Transverse colon (tissue), 4 donors: ENCODE measurements around the gene CTDNEP1. TPM values are rescaled to one million over a fixed set of nuclear protein-coding genes. Genes with fewer than 3 reads are reported as not detected.

Experiments used
- DNase-seq: peaks from one replicate; pipeline ENCODE4 v3.0.0-alpha.2; 2019
- H3K27ac ChIP-seq, 4 donors: fragments of 200-600 bp; sonication (generic); 2 replicates each; pipeline ENCODE4 v1.5.1; 2016 to 2018; ENCODE audit warnings: inconsistent platforms in 4 of 4
- H3K27me3 ChIP-seq: fragments of 200-600 bp; sonication (generic); 2 replicates; pipeline ENCODE4 v1.5.1; 2017; ENCODE audit warnings: inconsistent platforms
- H3K36me3 ChIP-seq, 4 donors: fragments of 200-600 bp; sonication (generic); 2 replicates each; pipeline ENCODE4 v1.5.1; 2017 to 2019; ENCODE audit warnings: inconsistent platforms in 4 of 4
- H3K4me1 ChIP-seq, 4 donors: fragments of 200-600 bp; sonication (generic); 2 replicates each; pipeline ENCODE4 v1.5.1; 2017 to 2020; ENCODE audit warnings: inconsistent platforms in 4 of 4
- H3K4me3 ChIP-seq, 4 donors: fragments of 200-600 bp; sonication (generic); 1 replicate in 1 of 4; 2 replicates in 3 of 4; pipeline versions ENCODE4 v1.5.1 to v1.6.1; 2017 to 2019; ENCODE audit warnings: inconsistent platforms in 4 of 4
- H3K9me3 ChIP-seq, 2 donors: fragments of 200-600 bp; sonication (generic); 2 replicates each; pipeline ENCODE4 v1.5.1; 2017 to 2019; ENCODE audit warnings: inconsistent platforms in 2 of 2
- EP300 ChIP-seq: sonication (generic); formaldehyde crosslinking; IDR thresholded peaks from one replicate; pipeline ENCODE4 v1.6.1; 2017; ENCODE audit warnings: antibody characterized with exemption, low read depth
- POLR2A ChIP-seq: fragments of 450-650 bp; IDR thresholded peaks from one replicate; pipeline ENCODE4 v1.6.1; 2016; ENCODE audit warnings: antibody characterized with exemption, mild to moderate bottlenecking, moderate library complexity
- POLR2AphosphoS5 ChIP-seq, 3 donors: sonication (generic); formaldehyde crosslinking; IDR thresholded peaks; one replicate each; pipeline ENCODE4 v1.6.1; 2016; ENCODE audit warnings: antibody characterized with exemption in 3 of 3
- WGBS, 2 donors: methylation state at CpG; one replicate each; pipeline ENCODE4 v1.1.5; 2018; ENCODE audit warnings: low coverage in 1 of 2; 5-methylcytosine and 5-hydroxymethylcytosine counted together
- in situ Hi-C, 4 donors: fragments of 200-750 bp; cut with MboI; loops; one replicate each; pipeline versions ENCODE4 v1.15.0 to v1.15.1; 2017; ENCODE audit warnings: low sequenced_read_pairs in 3 of 4, low pct_ligation_motif_present in 1 of 4, low pct_unique_long_range_greater_than_20kb in 1 of 4
- intact Hi-C: fragments of 100-400 bp; cut with DNase I; formaldehyde crosslinking; loops from one replicate; pipeline ENCODE4 v1.15.1; 2023; ENCODE audit warnings: low total_unique reads
- total RNA-seq, 4 donors: library from RNA; depleted of rRNA; stranded (reverse); fragments of >200 nt; gene quantifications; one replicate each; pipeline ENCODE4 v1.1.0, GENCODE V29; 2016
- TF ChIP-seq, protein P1 (sequence below), 5 experiments: fragments of 200-600 bp in 3 of 5; fragments of 450-650 bp in 2 of 5; sonication (generic) in 3 of 5; IDR thresholded peaks; 1 replicate in 2 of 5; 2 replicates in 3 of 5; pipeline ENCODE4 v1.5.1; 2016 to 2017; ENCODE audit warnings: antibody characterized with exemption in 5 of 5, inconsistent platforms in 3 of 5, mild to moderate bottlenecking in 2 of 5, moderate library complexity in 1 of 5

Gene CTDNEP1
- total RNA-seq, 4 donors from 2014 or later: 52.3 to 113 (median 60.4) TPM

DNA sequence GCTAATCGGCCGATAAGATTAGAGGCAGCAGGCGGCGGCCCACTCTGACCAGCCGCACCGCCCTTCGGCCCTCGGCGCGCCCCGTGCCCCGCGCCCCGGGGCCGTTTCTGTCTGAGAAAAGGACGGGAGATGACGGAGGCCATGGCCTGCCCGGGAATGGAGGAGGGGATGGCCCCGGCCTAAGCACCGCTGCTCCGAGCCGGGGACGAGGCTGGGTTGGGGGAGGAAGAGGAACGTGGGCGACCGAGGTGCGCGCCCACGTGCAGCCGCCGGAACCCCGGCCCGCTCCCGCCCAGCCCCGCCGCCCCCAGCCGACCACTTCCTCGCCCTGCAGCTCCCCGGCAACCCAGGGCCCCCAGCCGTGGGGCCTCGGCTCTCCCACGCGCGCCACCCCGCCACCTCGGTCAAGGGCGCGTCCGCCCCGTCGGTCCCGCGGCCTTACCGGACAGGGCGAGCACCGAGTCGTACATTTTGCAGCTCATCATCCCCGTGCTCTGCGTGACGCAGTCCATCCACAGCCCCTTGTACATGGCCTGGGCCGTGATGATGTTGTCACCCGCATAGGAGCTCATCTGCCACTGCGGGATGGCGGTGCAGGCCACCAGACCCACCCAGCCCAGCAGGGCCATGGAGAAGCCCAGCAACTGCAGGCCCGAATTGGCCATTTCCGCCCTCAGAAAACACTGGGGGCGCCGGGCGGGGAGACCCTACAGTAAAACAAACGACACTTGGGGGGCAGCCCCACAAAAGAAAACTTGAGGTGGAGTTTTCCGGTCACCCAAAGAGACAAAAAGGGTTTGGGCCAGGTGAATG, 10.1 kb upstream of the CTDNEP1 start:
- in situ Hi-C loops: no loop called here
- H3K27me3 ChIP-seq: peaks cover 42% of the 10 kb centered on the region

DNA sequence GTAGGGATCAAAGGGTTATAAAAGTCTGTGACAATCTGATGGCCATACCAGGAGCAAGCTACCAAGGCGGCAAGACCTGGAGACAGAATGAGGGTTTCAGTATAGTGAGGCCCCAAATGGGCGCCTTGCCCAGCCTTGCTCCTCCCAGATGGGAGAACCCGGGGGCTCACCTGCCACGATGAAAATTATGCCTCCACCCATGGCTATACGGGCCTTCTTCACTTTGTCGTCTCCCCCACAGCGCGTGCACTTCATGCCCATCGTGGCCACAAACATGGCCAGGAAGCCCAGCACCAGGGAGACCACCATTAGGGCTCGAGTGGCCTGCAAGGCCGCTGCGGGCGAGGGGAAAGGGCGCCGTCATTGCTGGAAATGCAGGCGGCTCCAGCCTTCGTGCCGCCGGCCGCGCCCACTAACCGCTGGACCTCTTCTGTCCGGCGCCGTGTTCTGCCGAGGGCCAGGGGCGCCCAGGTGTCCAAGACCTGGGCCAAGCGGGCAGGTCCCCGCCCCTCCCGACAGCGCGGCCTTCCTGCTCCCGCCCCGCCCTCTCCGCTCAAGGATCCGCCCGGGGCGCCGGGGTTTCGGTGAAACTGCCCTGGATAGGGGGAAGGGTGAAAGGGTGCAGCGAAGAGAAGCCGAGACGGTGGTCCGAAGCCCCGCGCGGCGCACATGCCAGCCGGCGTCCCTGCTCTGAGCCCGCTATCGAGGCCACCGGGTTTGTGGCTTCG, 9.3 kb upstream of the CTDNEP1 start:
- DNase-seq: peak; percentile 84
- Histone ChIP-seq H3K4me1 (peaks cover 0 to 66% (median 36%) of the 10 kb centered on the region in 4 donors), H3K27me3 (peaks cover 42% of the 10 kb centered on the region), H3K9me3 (no peaks in the 10 kb centered on the region), H3K4me3 (peak overlapping the region; percentile 43 to 72 (median 53)), H3K27ac (peak overlapping the region; percentile 88 to 96 (median 94)), H3K36me3 (peaks cover 0 to 6% (median 0%) of the 10 kb centered on the region in 4 donors)
- intact Hi-C loops (no loop called here), in situ Hi-C loops (no loop called here)
- 8 to 30% methylated on average over 2 to 36 of the region's 54 CpGs for WGBS, 2 donors
- peak; percentile 64 for TF ChIP-seq POLR2A
- TF ChIP-seq, protein P1, sequence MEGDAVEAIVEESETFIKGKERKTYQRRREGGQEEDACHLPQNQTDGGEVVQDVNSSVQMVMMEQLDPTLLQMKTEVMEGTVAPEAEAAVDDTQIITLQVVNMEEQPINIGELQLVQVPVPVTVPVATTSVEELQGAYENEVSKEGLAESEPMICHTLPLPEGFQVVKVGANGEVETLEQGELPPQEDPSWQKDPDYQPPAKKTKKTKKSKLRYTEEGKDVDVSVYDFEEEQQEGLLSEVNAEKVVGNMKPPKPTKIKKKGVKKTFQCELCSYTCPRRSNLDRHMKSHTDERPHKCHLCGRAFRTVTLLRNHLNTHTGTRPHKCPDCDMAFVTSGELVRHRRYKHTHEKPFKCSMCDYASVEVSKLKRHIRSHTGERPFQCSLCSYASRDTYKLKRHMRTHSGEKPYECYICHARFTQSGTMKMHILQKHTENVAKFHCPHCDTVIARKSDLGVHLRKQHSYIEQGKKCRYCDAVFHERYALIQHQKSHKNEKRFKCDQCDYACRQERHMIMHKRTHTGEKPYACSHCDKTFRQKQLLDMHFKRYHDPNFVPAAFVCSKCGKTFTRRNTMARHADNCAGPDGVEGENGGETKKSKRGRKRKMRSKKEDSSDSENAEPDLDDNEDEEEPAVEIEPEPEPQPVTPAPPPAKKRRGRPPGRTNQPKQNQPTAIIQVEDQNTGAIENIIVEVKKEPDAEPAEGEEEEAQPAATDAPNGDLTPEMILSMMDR (IDR thresholded peaks at IDR 0.05): no peak
- peak; percentile 34 to 89 (median 70) for TF ChIP-seq POLR2AphosphoS5 (IDR thresholded peaks at IDR 0.05)
- no peak for TF ChIP-seq EP300

More for the DNA sequence above, 10.1 kb upstream of the CTDNEP1 start:
- intact Hi-C loops: no loop called here
- peak overlapping the region; percentile 43 to 72 (median 53) for H3K4me3 ChIP-seq
- peak overlapping the region; percentile 88 to 96 (median 94) for H3K27ac ChIP-seq
- no peaks in the 10 kb centered on the region for H3K36me3 ChIP-seq
- H3K9me3 ChIP-seq: no peaks in the 10 kb centered on the region
- TF ChIP-seq, protein P1 (IDR thresholded peaks at IDR 0.05): no peak
- TF ChIP-seq POLR2AphosphoS5 (IDR thresholded peaks at IDR 0.05) (peak in 1 of 3 donors; percentile 40), EP300 (no peak)
- H3K4me1 ChIP-seq: peaks cover 0 to 71% (median 36%) of the 10 kb centered on the region in 4 donors
- DNase-seq: no peak
- WGBS, 2 donors: 19% methylated on average over 10 of the region's 71 CpGs; no CpG with 5 or more reads in 1 of the 2 donors

DNA sequence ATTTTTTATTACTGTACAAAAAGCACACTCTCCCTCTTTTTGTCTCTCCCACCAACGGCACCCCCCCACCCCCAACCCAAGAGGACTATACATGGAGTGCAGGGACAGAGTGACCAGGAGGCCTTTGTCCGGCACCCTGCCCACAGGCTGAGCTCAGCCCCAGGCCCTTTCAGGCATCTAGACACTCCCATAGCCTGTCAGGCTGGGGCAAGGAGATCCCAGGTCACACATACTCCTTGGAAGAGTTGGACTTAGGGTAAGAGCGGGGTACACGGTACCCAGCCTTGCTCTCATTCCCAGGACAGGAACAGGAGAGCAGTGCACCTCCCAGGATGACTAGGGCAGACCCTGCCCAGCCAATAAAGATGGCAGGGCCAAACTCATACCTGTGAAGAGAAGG, 8.6 kb upstream of the CTDNEP1 start:
- TF ChIP-seq POLR2A: no peak
- TF ChIP-seq, protein P1 (IDR thresholded peaks at IDR 0.05): no peak
- TF ChIP-seq POLR2AphosphoS5 (IDR thresholded peaks at IDR 0.05): peak in 2 of 3 donors; percentile 14 to 89
- no peak for TF ChIP-seq EP300
- in situ Hi-C loops (no loop called here), intact Hi-C loops (no loop called here)
- H3K4me3 ChIP-seq: peak overlapping the region in 3 of 4 donors; percentile 46 to 72 (median 60)
- peaks cover 0 to 10% (median 0%) of the 10 kb centered on the region in 4 donors for H3K36me3 ChIP-seq
- peak; percentile 37 for DNase-seq
- WGBS, 2 donors: 59% methylated on average over 4 of the region's 4 CpGs; no CpG with 5 or more reads in 1 of the 2 donors
- peaks cover 39% of the 10 kb centered on the region for H3K27me3 ChIP-seq
- H3K27ac ChIP-seq: peak overlapping the region; percentile 88 to 96 (median 94)
- no peaks in the 10 kb centered on the region for H3K9me3 ChIP-seq
- H3K4me1 ChIP-seq: peaks cover 0 to 62% (median 36%) of the 10 kb centered on the region in 4 donors

DNA sequence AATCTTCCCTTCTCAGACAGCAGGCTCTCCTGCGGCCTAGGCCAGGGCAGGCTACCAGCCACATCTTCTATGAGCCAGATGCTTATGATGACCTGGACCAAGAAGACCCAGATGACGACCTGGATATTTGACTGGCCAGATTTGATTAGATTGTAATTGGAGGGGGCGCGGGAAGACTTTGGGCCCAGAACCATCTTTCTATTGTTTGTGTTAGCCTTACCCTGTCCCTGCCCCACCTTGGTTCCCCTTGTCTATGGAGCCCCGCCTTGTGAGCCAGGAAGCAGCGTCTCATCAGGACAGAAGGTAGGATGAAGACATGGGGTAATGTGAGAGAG, 8.0 kb upstream of the CTDNEP1 start:
- WGBS, 2 donors: 64% methylated on average over 6 of the region's 6 CpGs; no CpG with 5 or more reads in 1 of the 2 donors
- DNase-seq: peak; percentile 42
- H3K36me3 ChIP-seq: peaks cover 0 to 10% (median 0%) of the 10 kb centered on the region in 4 donors

More for the DNA sequence above, 8.0 kb upstream of the CTDNEP1 start:
- peak overlapping the region in 3 of 4 donors; percentile 46 to 72 (median 60) for H3K4me3 ChIP-seq
- intact Hi-C loops (no loop called here), in situ Hi-C loops (no loop called here)
- no peak for TF ChIP-seq POLR2A
- TF ChIP-seq, protein P1 (IDR thresholded peaks at IDR 0.05): no peak
- TF ChIP-seq EP300: no peak
- TF ChIP-seq POLR2AphosphoS5 (IDR thresholded peaks at IDR 0.05): no peak
- peaks cover 0 to 60% (median 34%) of the 10 kb centered on the region in 4 donors for H3K4me1 ChIP-seq
- peaks cover 37% of the 10 kb centered on the region for H3K27me3 ChIP-seq
- peak overlapping the region; percentile 88 to 96 (median 94) for H3K27ac ChIP-seq
- no peaks in the 10 kb centered on the region for H3K9me3 ChIP-seq
